ENCODE measurements around the gene KCNQ1.
A peak's percentile ranks its signal among the peaks of the same experiment; 100 is the strongest.

The KCNQ1 gene

GRCh38 chr11:2425506-2425905, 19.3 kb upstream of the KCNQ1 start:
- no peak for DNase-seq (ENCODE audit: low read depth, low spot score)

- no peak for DNase-seq (ENCODE audit: low read depth, low spot score)
Observed at GRCh38 chr11:2426221-2426620, 18.6 kb upstream of the KCNQ1 start.

GRCh38 chr11:2426826-2427521, 17.8 kb upstream of the KCNQ1 start:
- DNase-seq (ENCODE audit: low read depth, low spot score), result no peak

GRCh38 chr11:2427721-2428321, 17.0 kb upstream of the KCNQ1 start:
- no peak for DNase-seq (ENCODE audit: low read depth, low spot score)

- DNase-seq (ENCODE audit: low read depth, low spot score), result peak; percentile 80
Observed at GRCh38 chr11:2428322-2428795, 16.4 kb upstream of the KCNQ1 start.

- no peak for DNase-seq (ENCODE audit: low read depth, low spot score)
Observed at GRCh38 chr11:2431395-2431794, 13.4 kb upstream of the KCNQ1 start.

- no peak for DNase-seq (ENCODE audit: low read depth, low spot score)
Observed at GRCh38 chr11:2432171-2432621, 12.6 kb upstream of the KCNQ1 start.

GRCh38 chr11:2432628-2433071, 12.2 kb upstream of the KCNQ1 start:
- no peak for DNase-seq (ENCODE audit: low read depth, low spot score)

- no peak for DNase-seq (ENCODE audit: low read depth, low spot score)
Observed at GRCh38 chr11:2433106-2433925, 11.5 kb upstream of the KCNQ1 start.

- no peak for DNase-seq (ENCODE audit: low read depth, low spot score)
Observed at GRCh38 chr11:2434008-2434407, 10.8 kb upstream of the KCNQ1 start.

- DNase-seq (ENCODE audit: low read depth, low spot score), result no peak
Observed at GRCh38 chr11:2434506-2435255, 10.1 kb upstream of the KCNQ1 start.

- no peak for DNase-seq (ENCODE audit: low read depth, low spot score)
Observed at GRCh38 chr11:2435288-2436012, 9.4 kb upstream of the KCNQ1 start.

GRCh38 chr11:2436013-2436520, 8.7 kb upstream of the KCNQ1 start:
- DNase-seq (ENCODE audit: low read depth, low spot score), result no peak

GRCh38 chr11:2436521-2437031, 8.2 kb upstream of the KCNQ1 start:
- no peak for DNase-seq (ENCODE audit: low read depth, low spot score)

GRCh38 chr11:2437516-2437915, 7.3 kb upstream of the KCNQ1 start:
- no peak for DNase-seq (ENCODE audit: low read depth, low spot score)

GRCh38 chr11:2439820-2440219, 5.0 kb upstream of the KCNQ1 start:
- no peak for DNase-seq (ENCODE audit: low read depth, low spot score)

GRCh38 chr11:2440646-2441045, 4.2 kb upstream of the KCNQ1 start:
- no peak for DNase-seq (ENCODE audit: low read depth, low spot score)

GRCh38 chr11:2441171-2441570, 3.6 kb upstream of the KCNQ1 start:
- no peak for DNase-seq (ENCODE audit: low read depth, low spot score)

- DNase-seq (ENCODE audit: low read depth, low spot score), result no peak
Observed at GRCh38 chr11:2442589-2442988, 2.2 kb upstream of the KCNQ1 start.

- DNase-seq (ENCODE audit: low read depth, low spot score), result no peak
Observed at GRCh38 chr11:2443406-2443805, 1.4 kb upstream of the KCNQ1 start.

Measured in activated CD4-positive, CD25-positive, alpha-beta regulatory T cell treated with anti-CD3 and anti-CD28 coated beads, Interleukin-2, amount 50 U/mL, for 16 hours (primary cell).